Left lobe of liver (tissue), 2 donors: ENCODE data around the gene ZMYND12. TPM values are rescaled to one million over a fixed set of nuclear protein-coding genes. Genes with fewer than 3 reads are reported as not detected.
A peak's percentile ranks its signal among the peaks of the same experiment; 100 is the strongest.
"Not testable (repeated sequence)": the region's sequence is repeated elsewhere in the genome, so short reads cannot be mapped to it uniquely, and the experiment has no call there.

Experiments used
- ATAC-seq: fragments of 200-7000 bp; cut with Tn5 transposase; one replicate; pipeline ENCODE4 v1.9.1; 2020; ENCODE audit warnings: mild to moderate bottlenecking, moderate library complexity
- DNase-seq: peaks from one replicate; pipeline ENCODE4 v3.0.0-alpha.2; 2020; ENCODE audit warnings: low spot score
- total RNA-seq: library from RNA; stranded (reverse); gene quantifications from one replicate; pipeline ENCODE4 v1.2.1, GENCODE V29; 2021
- donor health status: DM: no; HTN: no; CAD: no; lungs with moderate emphysema.
- donor health status: DM: no; HTN: yes; CAD: no.

Gene ZMYND12
- 3.9 TPM for total RNA-seq

GRCh38 chr1:42456010-42456753, at the start of gene ZMYND12, which contains the start of gene PPCS:
ZMYND12 (minus strand) TSS chr1:42456022; CDS start chr1:42455997, 25 bp downstream.
PPCS (plus strand) TSS chr1:42456543; CDS start chr1:42456566, 23 bp downstream.
- DNase-seq (peak; percentile 89), ATAC-seq (peak; percentile 91)

- DNase-seq (no peak), ATAC-seq (no peak)
These were observed 48.8 kb upstream of the ZMYND12 start for GRCh38 chr1:42504535-42505128.

- not testable (repeated sequence) for DNase-seq, ATAC-seq
These were observed 46.2 kb upstream of the ZMYND12 start for GRCh38 chr1:42502031-42502430.

- DNase-seq (no peak), ATAC-seq (no peak)
These were observed 34.4 kb upstream of the ZMYND12 start for GRCh38 chr1:42490237-42490636.

- ATAC-seq (no peak), DNase-seq (no peak)
These were observed 28.6 kb upstream of the ZMYND12 start for GRCh38 chr1:42484382-42484781.

- DNase-seq (no peak), ATAC-seq (no peak)
These were observed 26.9 kb upstream of the ZMYND12 start for GRCh38 chr1:42482635-42483153.

- DNase-seq (no peak), ATAC-seq (no peak)
These were observed 25.1 kb upstream of the ZMYND12 start for GRCh38 chr1:42480921-42481320.

- ATAC-seq: no peak
- no peak for DNase-seq
These were observed 23.8 kb upstream of the ZMYND12 start for GRCh38 chr1:42479621-42480020.

- ATAC-seq: no peak
- no peak for DNase-seq
These were observed 22.0 kb upstream of the ZMYND12 start for GRCh38 chr1:42477775-42478174.

GRCh38 chr1:42477354-42477753, 21.5 kb upstream of the ZMYND12 start:
- DNase-seq, ATAC-seq: not testable (repeated sequence)

- ATAC-seq (no peak), DNase-seq (no peak)
These were observed 20.8 kb upstream of the ZMYND12 start for GRCh38 chr1:42476605-42477004.

- ATAC-seq (no peak), DNase-seq (no peak)
These were observed 13.9 kb upstream of the ZMYND12 start for GRCh38 chr1:42469727-42470126.

GRCh38 chr1:42466030-42466429, 10.2 kb upstream of the ZMYND12 start:
- no peak for DNase-seq
- no peak for ATAC-seq

- ATAC-seq: no peak
These were observed 8.1 kb upstream of the ZMYND12 start for GRCh38 chr1:42463921-42464320.

GRCh38 chr1:42462828-42463763, 7.3 kb upstream of the ZMYND12 start, which contains the start of gene CCDC30:
CCDC30 (plus strand) TSS chr1:42463286; CDS start chr1:42480552, 17,266 bp downstream.
- peak; percentile 100 for ATAC-seq

More at GRCh38 chr1:42463921-42464320, 8.1 kb upstream of the ZMYND12 start:
- no peak for DNase-seq

GRCh38 chr1:42461196-42461595, 5.4 kb upstream of the ZMYND12 start:
- DNase-seq (no peak), ATAC-seq (no peak)

More at GRCh38 chr1:42462828-42463763, 7.3 kb upstream of the ZMYND12 start, which contains the start of gene CCDC30:
- DNase-seq: peak; percentile 97

- ATAC-seq (peak; percentile 64), DNase-seq (no peak)
These were observed 900 bp upstream of the ZMYND12 start for GRCh38 chr1:42456754-42457089.

- DNase-seq (no peak), ATAC-seq (peak; percentile 21)
These were observed 1.4 kb downstream of the ZMYND12 start for GRCh38 chr1:42454403-42454802.

- DNase-seq (no peak), ATAC-seq (no peak)
These were observed 2.4 kb downstream of the ZMYND12 start for GRCh38 chr1:42453386-42453785.

- ATAC-seq: no peak
- no peak for DNase-seq
These were observed 5.8 kb downstream of the ZMYND12 start for GRCh38 chr1:42450061-42450460.

- DNase-seq (no peak), ATAC-seq (no peak)
These were observed 6.6 kb downstream of the ZMYND12 start for GRCh38 chr1:42449256-42449655.
